ENCODE measurements around the gene DPH1.
"Not testable (repeated sequence)": the region's sequence is repeated elsewhere in the genome, so short reads cannot be mapped to it uniquely, and the experiment has no call there.

Gene DPH1

GRCh38 chr17:2029911-2030778 lies at the start of gene DPH1:
TSS of gene DPH1 (plus strand) at chr17:2030153. CDS start at chr17:2030170, 17 bp downstream.
- peak; percentile 75 to 88 for DNase-seq

GRCh38 chr17:1980665-1981250 lies 49.2 kb upstream of the DPH1 start:
- no peak for DNase-seq

GRCh38 chr17:1982793-1983366 lies 47.1 kb upstream of the DPH1 start:
- DNase-seq = not testable (repeated sequence)

- no peak for DNase-seq
These were observed 44.9 kb upstream of the DPH1 start for GRCh38 chr17:1985093-1985492.

GRCh38 chr17:1985686-1986085 lies 44.3 kb upstream of the DPH1 start:
- DNase-seq = no peak

- DNase-seq = no peak
These were observed 43.0 kb upstream of the DPH1 start for GRCh38 chr17:1986783-1987451.

GRCh38 chr17:1989135-1989534 lies 40.8 kb upstream of the DPH1 start:
- no peak for DNase-seq

- no peak for DNase-seq
These were observed 37.4 kb upstream of the DPH1 start for GRCh38 chr17:1992541-1992940.

GRCh38 chr17:1994707-1995106 lies 35.2 kb upstream of the DPH1 start:
- no peak for DNase-seq

GRCh38 chr17:1995321-1995892 lies 34.5 kb upstream of the DPH1 start:
- DNase-seq = no peak

GRCh38 chr17:1995907-1996799 lies 33.8 kb upstream of the DPH1 start:
- no peak for DNase-seq

- no peak for DNase-seq
These were observed 33.1 kb upstream of the DPH1 start for GRCh38 chr17:1996800-1997288.

GRCh38 chr17:1997289-1997926 lies 32.5 kb upstream of the DPH1 start:
- no peak for DNase-seq

GRCh38 chr17:1997927-1998742 lies 31.8 kb upstream of the DPH1 start:
- no peak for DNase-seq

- DNase-seq = no peak
These were observed 30.2 kb upstream of the DPH1 start for GRCh38 chr17:1999557-2000251.

GRCh38 chr17:2002767-2003329 lies 27.1 kb upstream of the DPH1 start:
- no peak for DNase-seq

GRCh38 chr17:2003525-2003924 lies 26.4 kb upstream of the DPH1 start:
- no peak for DNase-seq

GRCh38 chr17:2004435-2004952 lies 25.5 kb upstream of the DPH1 start:
- DNase-seq = no peak
